Activated effector memory CD4-positive, alpha-beta T cell treated with Interleukin-2 at 50 U/mL for 16 hours (primary cell): ENCODE measurements around the gene EXD3.

ENCODE experiments used
- DNase-seq: peaks from one replicate; pipeline ENCODE4 v3.0.0-alpha.2; 2020

The EXD3 gene

GRCh38 chr9:137313326-137313936, 109.5 kb downstream of the EXD3 start:
- DNase-seq: no peak

DNA sequence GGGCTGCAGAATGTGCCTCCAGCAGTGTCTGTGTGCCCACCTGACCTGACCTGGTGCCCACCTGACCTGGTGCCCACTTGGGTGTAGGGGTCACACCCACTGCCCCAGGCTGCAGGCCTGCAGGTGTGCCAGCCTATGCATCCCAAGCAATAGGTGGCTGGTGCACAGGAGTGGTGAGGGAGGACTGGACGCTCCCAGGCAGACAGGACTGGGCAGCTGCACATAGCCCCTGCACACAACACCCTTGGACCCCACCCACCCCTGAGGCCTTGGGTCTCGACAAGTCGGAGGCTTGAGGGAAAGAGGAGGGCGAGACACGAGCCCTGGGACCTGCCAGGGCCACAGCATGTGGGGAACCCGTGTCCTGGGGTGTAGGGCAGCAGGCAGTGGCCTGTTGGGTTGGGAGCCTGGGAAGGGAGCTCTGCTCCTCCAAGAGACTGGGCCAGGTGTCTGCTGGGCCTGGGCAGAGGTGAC, 110.1 kb downstream of the EXD3 start:
- no peak for DNase-seq

DNA sequence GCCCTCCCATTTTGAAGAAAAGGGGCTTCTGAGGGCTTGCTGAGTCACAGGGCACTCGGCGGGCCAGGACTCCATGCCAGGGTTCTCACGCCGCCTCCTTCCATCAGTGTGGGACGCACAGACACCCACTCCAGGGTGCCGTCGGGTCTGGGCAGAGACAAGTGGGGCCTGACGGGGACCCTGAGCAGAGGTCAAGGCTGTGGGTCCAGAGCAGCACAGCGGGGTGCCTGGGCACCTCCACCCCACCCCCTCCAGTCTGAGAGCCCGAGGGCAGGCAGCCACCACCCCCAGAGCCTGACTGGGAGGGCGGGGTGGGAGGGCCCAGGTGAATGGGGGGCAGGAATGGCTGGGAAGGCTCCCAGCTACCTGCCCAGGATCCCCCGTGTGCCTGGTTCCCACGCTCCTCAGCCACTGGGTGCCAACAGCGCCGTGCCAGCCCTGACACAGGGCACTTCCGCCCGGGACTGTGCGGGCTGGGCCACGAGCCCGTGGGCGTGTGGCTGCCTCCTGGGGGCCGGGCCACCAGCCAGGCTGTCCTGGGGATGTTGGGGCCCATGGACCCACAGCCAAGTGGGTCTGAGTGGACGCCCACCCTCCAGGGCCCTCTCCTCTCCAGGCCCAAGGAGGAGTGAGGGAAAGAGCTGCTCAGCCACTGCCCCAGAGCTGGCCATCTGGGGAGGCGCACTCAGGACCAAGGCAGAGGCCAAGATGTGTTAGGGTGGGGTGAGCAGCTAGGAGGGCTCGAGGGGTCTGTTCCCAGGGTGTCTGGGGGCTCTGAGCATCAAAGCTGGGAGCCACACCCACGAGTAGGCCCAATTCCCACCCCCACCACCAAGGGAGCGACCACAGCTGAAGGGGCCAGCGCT, 110.7 kb downstream of the EXD3 start:
- no peak for DNase-seq

GRCh38 chr9:137311171-137311985, 111.6 kb downstream of the EXD3 start:
- DNase-seq: no peak

DNA sequence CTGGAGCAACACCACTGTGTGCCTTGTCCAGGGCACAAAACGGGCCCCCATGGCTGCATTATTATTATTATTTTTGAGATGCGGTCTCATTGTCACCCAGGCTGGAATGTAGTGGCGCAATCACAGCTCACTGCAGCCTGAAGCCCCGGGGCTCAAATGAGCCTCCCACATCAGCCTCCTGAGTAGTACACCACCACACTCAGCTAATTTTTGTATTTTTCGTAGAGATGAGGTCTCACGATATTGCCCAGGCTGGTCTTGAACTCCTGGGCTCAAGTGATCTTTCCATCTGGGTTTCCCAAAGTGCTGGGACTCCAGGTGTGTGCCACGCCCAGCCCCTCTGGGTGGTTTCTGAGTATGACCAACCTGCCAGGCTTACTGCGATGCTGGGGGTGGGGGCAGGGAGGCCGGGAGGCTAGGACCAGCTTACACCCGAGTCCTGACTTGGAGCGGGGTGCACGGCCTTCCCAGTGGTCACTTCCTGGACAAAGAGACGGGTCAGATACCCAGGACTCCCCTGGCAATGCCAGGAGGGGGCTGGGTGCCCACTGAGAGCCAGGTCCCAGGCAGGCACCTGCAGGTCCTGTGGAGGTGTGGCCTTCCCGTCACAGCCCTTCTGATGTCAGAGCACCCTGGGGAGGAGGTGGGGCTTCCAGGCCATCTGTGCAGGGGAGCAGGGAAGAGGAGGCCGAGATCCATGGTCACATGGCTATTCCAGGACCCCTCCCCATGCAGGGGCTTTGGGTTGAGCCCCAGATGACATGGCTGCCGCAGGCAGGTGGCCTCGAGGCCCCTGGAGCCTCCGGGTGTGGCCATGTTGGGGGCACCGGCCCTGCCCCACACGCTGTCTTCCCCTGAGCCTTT, 112.5 kb downstream of the EXD3 start:
- no peak for DNase-seq

- DNase-seq: no peak
Measured at GRCh38 chr9:137309368-137310188, 113.4 kb downstream of the EXD3 start.

DNA sequence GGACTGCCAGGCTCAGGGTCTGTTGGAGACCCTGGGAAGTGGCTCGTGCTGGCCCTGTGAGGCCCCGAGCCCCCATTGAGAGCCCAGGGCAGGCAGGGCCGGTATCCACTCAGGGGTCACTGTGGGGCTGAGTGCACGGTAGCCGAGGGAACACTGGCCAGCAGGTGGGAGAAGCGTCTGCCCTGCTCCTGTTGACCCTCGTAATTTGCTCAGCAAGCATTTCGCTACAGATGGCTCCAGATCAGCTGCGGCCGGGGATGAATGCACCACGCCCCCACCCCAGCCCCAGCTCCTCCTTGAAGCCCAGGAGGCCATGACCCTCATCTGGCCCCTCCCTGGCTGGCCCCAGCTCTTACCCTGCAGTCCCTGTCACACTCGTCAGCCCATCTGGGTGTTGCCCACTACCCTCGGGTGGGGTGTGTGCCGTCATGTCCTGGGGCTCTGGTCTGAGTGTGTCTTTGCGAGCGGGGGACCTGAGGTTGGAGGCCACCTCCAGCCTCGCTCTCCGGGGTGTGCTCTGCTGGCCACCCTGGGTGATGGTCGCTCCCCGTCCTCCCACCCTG, 114.8 kb downstream of the EXD3 start:
- DNase-seq: no peak

GRCh38 chr9:137307255-137308056, 115.5 kb downstream of the EXD3 start:
- no peak for DNase-seq

GRCh38 chr9:137306850-137307254, 116.1 kb downstream of the EXD3 start:
- DNase-seq: no peak

GRCh38 chr9:137306066-137306849, 116.7 kb downstream of the EXD3 start:
- no peak for DNase-seq

DNA sequence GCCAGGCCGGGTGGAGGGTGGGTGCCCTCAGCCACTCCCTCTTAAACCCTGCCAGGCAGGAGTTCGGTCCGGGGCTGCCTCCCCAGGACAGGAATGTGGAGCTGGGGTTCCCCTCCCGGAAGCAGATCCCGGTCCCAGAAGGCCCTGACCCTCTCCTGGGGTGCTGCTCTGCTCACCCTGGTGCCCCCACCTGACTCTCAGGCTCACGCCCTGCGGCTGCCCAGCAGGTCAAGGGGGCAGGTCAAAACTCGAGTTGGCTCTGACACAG, 117.2 kb downstream of the EXD3 start:
- DNase-seq: no peak

- peak; percentile 49 for DNase-seq
Measured at GRCh38 chr9:137305060-137305797, 117.7 kb downstream of the EXD3 start.

- no peak for DNase-seq
Measured at GRCh38 chr9:137304383-137305059, 118.4 kb downstream of the EXD3 start.

DNA sequence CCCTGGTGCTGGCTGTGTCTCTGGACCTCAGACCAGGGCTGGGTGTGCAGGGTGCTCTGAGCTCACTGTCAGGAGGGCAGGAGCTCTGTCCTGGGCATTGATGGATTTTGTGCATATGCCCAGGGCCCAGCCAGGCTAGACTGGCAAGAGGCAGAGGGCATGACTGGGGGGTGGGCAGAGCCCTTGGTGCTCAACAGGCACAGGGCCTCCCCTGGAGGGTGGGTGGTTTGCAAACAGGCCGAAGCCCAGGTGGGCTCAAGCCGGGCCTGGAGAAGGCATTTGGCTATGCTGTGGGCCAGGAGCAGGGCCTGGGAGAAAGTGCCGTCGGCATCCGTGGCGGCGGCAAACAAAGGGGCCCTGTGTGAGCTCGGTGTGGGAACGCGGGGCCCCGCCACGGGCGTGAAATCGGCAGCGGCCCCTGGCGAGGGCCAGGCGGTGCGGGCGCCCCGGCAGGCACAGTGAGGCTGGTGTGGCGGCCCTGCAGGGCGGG, 119.0 kb downstream of the EXD3 start:
- DNase-seq: no peak

GRCh38 chr9:137303151-137303892, 119.6 kb downstream of the EXD3 start:
- no peak for DNase-seq

DNA sequence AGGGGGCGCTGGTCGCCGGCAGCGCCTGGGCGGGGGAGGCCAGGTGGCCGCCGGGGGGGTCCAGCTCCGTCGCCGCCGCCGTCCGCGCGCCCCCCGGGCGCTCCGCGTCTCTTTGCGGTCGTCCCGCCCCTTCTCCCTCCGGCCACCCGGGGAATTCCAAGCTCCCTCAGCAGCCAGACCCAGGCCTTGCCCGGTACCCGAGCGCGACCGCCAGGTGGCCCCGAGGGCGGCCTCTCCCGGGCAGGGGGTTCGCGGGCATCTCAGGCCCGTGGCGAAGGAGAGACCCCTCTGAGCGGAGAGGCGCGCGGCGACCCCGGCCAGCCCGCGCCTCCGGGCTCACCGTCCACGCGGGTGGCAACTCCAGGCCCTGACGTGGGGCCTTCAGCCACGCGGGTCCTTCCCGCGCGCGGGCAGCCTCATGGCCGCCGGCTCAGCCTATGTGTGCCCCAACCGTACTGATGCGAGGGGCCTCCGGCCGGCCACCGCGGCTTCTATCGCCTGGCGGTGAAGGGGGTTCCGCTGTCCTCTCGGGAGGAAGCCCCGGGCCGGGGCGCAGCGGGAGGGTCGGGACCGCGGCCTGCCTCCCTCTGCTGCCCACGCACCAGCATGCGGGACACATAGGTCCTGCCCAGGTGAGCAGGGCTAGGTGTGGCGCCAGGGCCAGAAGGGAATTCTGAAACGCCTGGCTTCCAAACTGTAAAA, 120.4 kb downstream of the EXD3 start:
- no peak for DNase-seq

DNA sequence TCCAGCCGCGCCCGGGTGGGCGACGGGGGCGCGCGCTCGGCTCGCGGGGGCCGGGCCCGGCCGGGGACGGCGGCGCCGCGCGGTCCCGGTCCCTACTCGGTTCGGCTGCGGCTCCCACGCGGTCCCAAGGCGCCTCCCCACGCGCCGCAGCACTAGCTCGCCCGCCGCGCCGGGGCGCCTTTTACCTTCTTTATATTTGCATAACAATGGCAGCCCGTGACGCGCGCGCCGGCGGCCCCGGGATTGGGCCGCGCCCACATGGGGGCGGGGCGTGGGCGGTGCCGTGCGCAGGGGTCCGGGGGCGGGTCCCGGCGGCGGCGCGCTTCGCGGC, 120.9 kb downstream of the EXD3 start, which contains the start of gene NRARP:
TSS of gene NRARP (minus strand) at position 154 of the 331 bp plus-strand sequence. CDS start 343 bp downstream, outside the sequence.
- DNase-seq: peak; percentile 83
